CD4-positive, alpha-beta T cell treated with Interferon alpha-2 for 1 hour (primary cell): ENCODE data around the gene FAM156B.
"Not testable (repeated sequence)": the region's sequence is repeated elsewhere in the genome, so short reads cannot be mapped to it uniquely, and the experiment has no call there.

Experiments
- DNase-seq, 2 donors: peaks; one replicate each; pipeline ENCODE4 v3.0.0-alpha.2; 2020 to 2022

Gene FAM156B

GRCh38 chrX:52896855-52897709 is at the start of gene FAM156B:
Gene FAM156B (plus strand): TSS chrX:52897330. CDS start chrX:52907226, 9,896 bp downstream.
- not testable (repeated sequence) for DNase-seq

- no peak for DNase-seq
Observed at GRCh38 chrX:52852110-52852860, 44.8 kb upstream of the FAM156B start.

- DNase-seq = not testable (repeated sequence)
Observed at GRCh38 chrX:52856991-52857525, 40.1 kb upstream of the FAM156B start.

- DNase-seq = no peak
Observed at GRCh38 chrX:52865343-52865998, 31.7 kb upstream of the FAM156B start.

GRCh38 chrX:52867610-52868348 is 29.4 kb upstream of the FAM156B start, which contains the start of gene XAGE3:
Gene XAGE3 (minus strand): TSS chrX:52868083. CDS start chrX:52867133, 950 bp downstream.
- DNase-seq = no peak

- no peak for DNase-seq
Observed at GRCh38 chrX:52870046-52870445, 27.1 kb upstream of the FAM156B start.

GRCh38 chrX:52873825-52874224 is 23.3 kb upstream of the FAM156B start:
- not testable (repeated sequence) for DNase-seq

- DNase-seq = no peak
Observed at GRCh38 chrX:52874661-52875060, 22.5 kb upstream of the FAM156B start.

- DNase-seq = not testable (repeated sequence)
Observed at GRCh38 chrX:52875436-52875835, 21.7 kb upstream of the FAM156B start.

GRCh38 chrX:52876386-52876785 is 20.7 kb upstream of the FAM156B start:
- not testable (repeated sequence) for DNase-seq

GRCh38 chrX:52887459-52887858 is 9.7 kb upstream of the FAM156B start:
- DNase-seq = not testable (repeated sequence)

- DNase-seq = not testable (repeated sequence)
Observed at GRCh38 chrX:52888090-52888489, 9.0 kb upstream of the FAM156B start.

GRCh38 chrX:52896438-52896837 is 692 bp upstream of the FAM156B start:
- DNase-seq = not testable (repeated sequence)

- not testable (repeated sequence) for DNase-seq
Observed at GRCh38 chrX:52905531-52905930, 8.4 kb downstream of the FAM156B start.

GRCh38 chrX:52906072-52906471 is 8.9 kb downstream of the FAM156B start:
- DNase-seq = not testable (repeated sequence)

GRCh38 chrX:52907137-52907536 is 10.0 kb downstream of the FAM156B start:
- not testable (repeated sequence) for DNase-seq

- DNase-seq = not testable (repeated sequence)
Observed at GRCh38 chrX:52907900-52908299, 10.8 kb downstream of the FAM156B start.

- not testable (repeated sequence) for DNase-seq
Observed at GRCh38 chrX:52909313-52909969, 12.3 kb downstream of the FAM156B start.

- not testable (repeated sequence) for DNase-seq
Observed at GRCh38 chrX:52913681-52914080, 16.6 kb downstream of the FAM156B start.

- not testable (repeated sequence) for DNase-seq
Observed at GRCh38 chrX:52914704-52915103, 17.6 kb downstream of the FAM156B start.

GRCh38 chrX:52923781-52924241 is 26.7 kb downstream of the FAM156B start:
- DNase-seq = peak in 1 of 2 donors; percentile 3
